ENCODE results near the gene SLC66A3. TPM values are rescaled to one million over a fixed set of nuclear protein-coding genes. Genes with fewer than 3 reads are reported as not detected.
A peak's percentile ranks its signal among the peaks of the same experiment; 100 is the strongest.

Gene SLC66A3
- total RNA-seq, 1 experiment from 2014 or later: 19.2 TPM

DNA sequence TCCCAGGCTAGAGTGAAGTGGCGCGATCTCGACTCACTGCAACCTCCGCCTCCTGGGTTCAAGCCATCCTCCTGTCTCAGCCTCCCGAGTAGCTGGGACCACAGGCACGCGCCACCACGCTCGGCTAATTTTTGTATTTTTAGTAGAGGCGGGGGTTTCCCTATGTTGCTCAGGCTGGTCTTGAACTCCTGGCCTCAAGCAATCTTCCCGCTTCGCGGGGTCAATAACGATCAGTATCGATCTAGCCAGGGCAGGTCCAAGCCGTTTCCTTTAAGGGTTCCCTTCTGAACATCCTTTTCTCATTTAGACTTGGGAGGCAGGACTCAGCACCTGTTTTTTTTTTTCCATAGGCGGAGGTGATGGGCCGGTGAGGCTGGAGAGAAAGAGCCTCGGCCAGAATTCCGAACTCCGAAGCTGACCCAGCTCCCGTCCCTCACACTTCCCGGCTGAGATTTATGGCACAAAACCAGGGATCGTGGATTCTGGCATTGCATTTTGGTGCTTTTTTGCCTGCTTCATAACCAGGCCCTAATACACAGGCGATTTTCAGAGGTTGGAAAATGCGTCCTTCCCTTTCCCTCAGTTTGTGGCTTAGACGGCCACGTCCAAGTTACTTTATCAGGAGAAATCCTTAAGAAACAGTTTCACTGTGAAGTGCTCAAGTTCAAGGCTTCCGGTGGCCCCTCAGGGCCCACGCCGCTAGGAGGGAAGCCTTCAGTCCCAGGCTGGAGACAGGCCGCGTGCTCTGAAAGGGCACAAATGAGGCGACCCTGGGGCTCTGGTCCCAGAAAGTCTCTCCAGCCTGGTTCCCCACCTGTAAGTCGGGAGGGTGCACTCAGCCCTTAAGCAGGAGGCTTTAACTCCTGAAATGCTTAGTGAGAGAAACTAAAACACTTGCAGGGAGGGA lies 998 bp upstream of the SLC66A3 start:
- BruUV-seq (replicated peaks): TSS peak; percentile 99
- Histone ChIP-seq H2AFZ (ENCODE audit: low read length) (peak overlapping the region; percentile 95), H3K4me1 (ENCODE audit: insufficient read depth, low read length) (peaks cover 12% of the 10 kb centered on the region), H3F3A (ENCODE audit: low read length, unreplicated experiment) (no peaks in the 10 kb centered on the region), H3K9ac (ENCODE audit: low read length) (peak overlapping the region; percentile 80), H3K4me3 (ENCODE audit: low read length) (peak overlapping the region; percentile 68), H3K9me3 (ENCODE audit: low read length) (no peaks in the 10 kb centered on the region), H3K27ac (ENCODE audit: low read length) (peak overlapping the region; percentile 83), H3K9me2 (replicated peaks; ENCODE audit: low read length) (no peaks in the 10 kb centered on the region), H3K27me3 (ENCODE audit: low read length) (no peaks in the 10 kb centered on the region), H4K20me1 (ENCODE audit: low read length) (no peaks in the 10 kb centered on the region), H3K79me2 (ENCODE audit: low read length) (no peaks in the 10 kb centered on the region), H3K36me3 (ENCODE audit: low read depth, low read length) (no peaks in the 10 kb centered on the region), H3K4me2 (ENCODE audit: low read length) (peak overlapping the region; percentile 90)
- TF ChIP-seq EZH2 (IDR thresholded peaks at IDR 0.05; ENCODE audit: low read length, unreplicated experiment) (no peak), EZH2phosphoT487 (IDR thresholded peaks at IDR 0.05; ENCODE audit: borderline replicate concordance, low read length) (no peak)
- TF ChIP-seq, protein P1, sequence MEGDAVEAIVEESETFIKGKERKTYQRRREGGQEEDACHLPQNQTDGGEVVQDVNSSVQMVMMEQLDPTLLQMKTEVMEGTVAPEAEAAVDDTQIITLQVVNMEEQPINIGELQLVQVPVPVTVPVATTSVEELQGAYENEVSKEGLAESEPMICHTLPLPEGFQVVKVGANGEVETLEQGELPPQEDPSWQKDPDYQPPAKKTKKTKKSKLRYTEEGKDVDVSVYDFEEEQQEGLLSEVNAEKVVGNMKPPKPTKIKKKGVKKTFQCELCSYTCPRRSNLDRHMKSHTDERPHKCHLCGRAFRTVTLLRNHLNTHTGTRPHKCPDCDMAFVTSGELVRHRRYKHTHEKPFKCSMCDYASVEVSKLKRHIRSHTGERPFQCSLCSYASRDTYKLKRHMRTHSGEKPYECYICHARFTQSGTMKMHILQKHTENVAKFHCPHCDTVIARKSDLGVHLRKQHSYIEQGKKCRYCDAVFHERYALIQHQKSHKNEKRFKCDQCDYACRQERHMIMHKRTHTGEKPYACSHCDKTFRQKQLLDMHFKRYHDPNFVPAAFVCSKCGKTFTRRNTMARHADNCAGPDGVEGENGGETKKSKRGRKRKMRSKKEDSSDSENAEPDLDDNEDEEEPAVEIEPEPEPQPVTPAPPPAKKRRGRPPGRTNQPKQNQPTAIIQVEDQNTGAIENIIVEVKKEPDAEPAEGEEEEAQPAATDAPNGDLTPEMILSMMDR (conservative IDR thresholded peaks at IDR 0.05; ENCODE audit: low read depth, low read length): no peak
- intact Hi-C loops (cut with micrococcal nuclease): loop anchor here (2.0 to 10.0 kb wide), 3 partner anchors 21 to 191 kb away; partner anchors contain the start of gene ROCK2
- ATAC-seq (peak; percentile 2), DNase-seq (no peak)
- CTCF ChIA-PET: interaction anchor here (0.6 kb wide), 1 partner anchor 9 kb away, joined by 3 read pairs; no protein-coding TSS in a partner anchor
- POLR2A ChIA-PET (ENCODE audit: unreplicated experiment): no interaction called here

DNA sequence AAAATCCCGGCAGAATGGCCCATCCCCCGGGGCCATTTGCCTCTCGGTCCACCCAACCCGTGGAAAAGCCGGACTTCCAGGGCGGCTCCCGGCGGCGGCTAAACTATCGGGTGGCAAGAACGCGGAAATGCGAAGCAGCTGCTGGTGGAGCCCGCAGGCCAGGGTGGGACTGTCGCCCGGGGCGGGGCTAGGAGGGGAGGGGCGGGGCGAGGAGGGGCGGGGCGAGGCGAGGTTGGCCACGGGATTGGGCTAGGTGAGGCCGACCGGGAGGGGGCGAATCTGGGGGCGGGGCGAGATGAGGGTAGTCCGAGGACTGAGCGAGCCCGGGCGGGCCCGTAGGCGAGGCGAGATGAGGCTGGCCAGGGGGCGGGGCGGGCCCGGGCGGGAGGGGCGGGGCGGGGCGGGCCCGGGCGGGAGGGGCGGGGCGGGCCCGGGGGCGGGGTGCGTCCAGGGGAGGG lies 315 bp upstream of the SLC66A3 start:
- Histone ChIP-seq H3K4me3 (ENCODE audit: low read length) (peak overlapping the region; percentile 68), H4K20me1 (ENCODE audit: low read length) (no peaks in the 10 kb centered on the region), H3K79me2 (ENCODE audit: low read length) (no peaks in the 10 kb centered on the region), H3F3A (ENCODE audit: low read length, unreplicated experiment) (no peaks in the 10 kb centered on the region), H3K27me3 (ENCODE audit: low read length) (no peaks in the 10 kb centered on the region), H3K9ac (ENCODE audit: low read length) (peak overlapping the region; percentile 80), H3K27ac (ENCODE audit: low read length) (peak overlapping the region; percentile 83), H3K4me1 (ENCODE audit: insufficient read depth, low read length) (peaks cover 12% of the 10 kb centered on the region), H3K4me2 (ENCODE audit: low read length) (peak overlapping the region; percentile 90), H3K9me3 (ENCODE audit: low read length) (no peaks in the 10 kb centered on the region), H3K9me2 (replicated peaks; ENCODE audit: low read length) (no peaks in the 10 kb centered on the region), H3K36me3 (ENCODE audit: low read depth, low read length) (no peaks in the 10 kb centered on the region), H2AFZ (ENCODE audit: low read length) (peak overlapping the region; percentile 95)
- POLR2A ChIA-PET (ENCODE audit: unreplicated experiment): no interaction called here
- DNase-seq (peak; percentile 91), ATAC-seq (peak; percentile 84)
- CTCF ChIA-PET: interaction anchor here (0.6 kb wide), 1 partner anchor 8 kb away, joined by 3 read pairs; no protein-coding TSS in a partner anchor
- BruUV-seq (replicated peaks): no TSS peak
- intact Hi-C loops (cut with micrococcal nuclease): loop anchor here (2.0 to 10.0 kb wide), 3 partner anchors 22 to 190 kb away; partner anchors contain the start of gene ROCK2
- TF ChIP-seq EZH2phosphoT487 (IDR thresholded peaks at IDR 0.05; ENCODE audit: borderline replicate concordance, low read length) (no peak), EZH2 (IDR thresholded peaks at IDR 0.05; ENCODE audit: low read length, unreplicated experiment) (no peak)
- TF ChIP-seq, protein P1 (conservative IDR thresholded peaks at IDR 0.05; ENCODE audit: low read depth, low read length): no peak
